Mammary epithelial cell (primary cell): Measurements from ENCODE around the gene B4GALT6.

Experiments used
- CTCF ChIP-seq, 2 donors: IDR thresholded peaks in 1 of 2; conservative IDR thresholded peaks in 1 of 2; 2 replicates each; pipeline ENCODE4 v1.5.1; 2011 to 2012; ENCODE audit warnings: inconsistent platforms in 2 of 2, low read length in 2 of 2, mild to moderate bottlenecking in 2 of 2, control low read depth in 1 of 2, low read depth in 1 of 2; ENCODE audit not compliant: insufficient read depth in 1 of 2; ENCODE audit errors: extremely low read depth in 1 of 2
- EZH2 ChIP-seq: IDR thresholded peaks from 2 replicates; pipeline ENCODE4 v1.6.1; 2012; ENCODE audit warnings: low read length, inconsistent platforms, borderline replicate concordance

GRCh38 chr18:31586616-31587015 lies 97.8 kb downstream of the B4GALT6 start:
- TF ChIP-seq CTCF (conservative IDR thresholded peaks at IDR 0.05 in 1 of 2, IDR thresholded peaks at IDR 0.05 in 1 of 2; ENCODE audit: extremely low read depth in 1 of 2, insufficient read depth in 1 of 2, low read depth in 1 of 2, low read length in 2 of 2): no peak
- no peak for TF ChIP-seq EZH2
